Suprapubic skin (tissue), 4 donors: ENCODE results near the gene MBP. TPM values are rescaled to one million over a fixed set of nuclear protein-coding genes. Genes with fewer than 3 reads are reported as not detected.

Source experiments
- DNase-seq, 2 donors: peaks; one replicate each; pipeline ENCODE4 v3.0.0-alpha.2; 2019; ENCODE audit warnings: low spot score in 2 of 2
- H3K27ac ChIP-seq: fragments of 200-600 bp; sonication (generic); one replicate; pipeline ENCODE4 v1.5.1; 2019
- H3K27me3 ChIP-seq: fragments of 200-600 bp; sonication (generic); one replicate; pipeline ENCODE4 v1.5.1; 2019
- H3K36me3 ChIP-seq: fragments of 200-600 bp; sonication (generic); one replicate; pipeline ENCODE4 v1.5.1; 2019
- H3K4me1 ChIP-seq: fragments of 200-600 bp; sonication (generic); one replicate; pipeline ENCODE4 v1.5.1; 2019
- H3K4me3 ChIP-seq: fragments of 200-600 bp; sonication (generic); one replicate; pipeline ENCODE4 v1.5.1; 2019; ENCODE audit warnings: mild to moderate bottlenecking
- H3K9me3 ChIP-seq: fragments of 200-600 bp; sonication (generic); one replicate; pipeline ENCODE4 v1.5.1; 2019
- EP300 ChIP-seq: sonication (generic); formaldehyde crosslinking; IDR thresholded peaks from one replicate; pipeline ENCODE4 v1.6.1; 2017; ENCODE audit warnings: antibody characterized with exemption
- POLR2A ChIP-seq, 2 donors: fragments of 450-650 bp; IDR thresholded peaks; one replicate each; pipeline ENCODE4 v1.6.1; 2017; ENCODE audit warnings: antibody characterized with exemption in 2 of 2, mild to moderate bottlenecking in 2 of 2, moderate library complexity in 2 of 2
- POLR2AphosphoS5 ChIP-seq, 3 donors: sonication (generic); formaldehyde crosslinking; IDR thresholded peaks; one replicate each; pipeline ENCODE4 v1.6.1; 2017; ENCODE audit warnings: antibody characterized with exemption in 3 of 3
- WGBS: methylation state at CpG from one replicate; pipeline ENCODE4 v1.1.5; 2018; 5-methylcytosine and 5-hydroxymethylcytosine counted together
- total RNA-seq, 4 donors: library from RNA; depleted of rRNA; stranded (reverse); fragments of >200 nt; gene quantifications; one replicate each; pipeline ENCODE4 v1.1.0, GENCODE V29; 2016
- TF ChIP-seq, protein P1 (sequence below), 2 donors: fragments of 200-600 bp in 1 of 2; fragments of 450-650 bp in 1 of 2; sonication (generic) in 1 of 2; IDR thresholded peaks; one replicate each; pipeline ENCODE4 v1.5.1; 2016 to 2019; ENCODE audit warnings: antibody characterized with exemption in 2 of 2, mild to moderate bottlenecking in 1 of 2, moderate library complexity in 1 of 2

MBP gene
- total RNA-seq, 4 donors from 2014 or later = 37.0 to 100 (median 69.3) TPM

DNA sequence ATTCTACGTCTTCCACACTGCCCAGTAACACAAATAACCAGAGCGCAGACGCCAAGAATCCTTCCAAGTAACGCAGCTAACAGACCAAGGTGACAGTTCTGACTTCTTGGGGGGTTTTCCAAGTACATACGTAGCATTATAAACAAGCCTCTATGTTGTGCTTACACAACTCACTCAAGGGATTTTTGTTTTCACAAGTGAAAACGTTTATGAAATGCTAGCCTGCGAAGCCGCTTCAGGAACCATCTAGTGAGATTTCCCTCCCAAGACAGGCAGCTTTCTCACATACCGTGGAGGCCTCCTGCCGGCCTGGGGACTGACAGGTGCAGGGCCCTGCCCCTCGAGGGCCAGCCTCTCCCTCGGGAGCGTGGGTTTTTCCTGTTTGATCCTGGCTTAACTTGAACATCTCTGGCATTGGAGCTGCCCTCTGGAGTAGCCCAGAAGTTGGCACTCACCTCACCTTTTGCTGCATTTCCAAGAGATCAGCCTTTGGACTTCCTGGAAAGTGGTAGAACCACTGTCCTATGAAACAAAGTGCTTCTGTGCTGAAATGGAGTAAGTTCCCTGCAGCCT lies 151.1 kb downstream of the MBP start:
- Histone ChIP-seq H3K27me3 (no peaks in the 10 kb centered on the region), H3K36me3 (no peaks in the 10 kb centered on the region), H3K27ac (no peak overlapping the region), H3K4me1 (peaks cover 7% of the 10 kb centered on the region), H3K9me3 (no peaks in the 10 kb centered on the region), H3K4me3 (no peak overlapping the region)
- TF ChIP-seq, protein P1, sequence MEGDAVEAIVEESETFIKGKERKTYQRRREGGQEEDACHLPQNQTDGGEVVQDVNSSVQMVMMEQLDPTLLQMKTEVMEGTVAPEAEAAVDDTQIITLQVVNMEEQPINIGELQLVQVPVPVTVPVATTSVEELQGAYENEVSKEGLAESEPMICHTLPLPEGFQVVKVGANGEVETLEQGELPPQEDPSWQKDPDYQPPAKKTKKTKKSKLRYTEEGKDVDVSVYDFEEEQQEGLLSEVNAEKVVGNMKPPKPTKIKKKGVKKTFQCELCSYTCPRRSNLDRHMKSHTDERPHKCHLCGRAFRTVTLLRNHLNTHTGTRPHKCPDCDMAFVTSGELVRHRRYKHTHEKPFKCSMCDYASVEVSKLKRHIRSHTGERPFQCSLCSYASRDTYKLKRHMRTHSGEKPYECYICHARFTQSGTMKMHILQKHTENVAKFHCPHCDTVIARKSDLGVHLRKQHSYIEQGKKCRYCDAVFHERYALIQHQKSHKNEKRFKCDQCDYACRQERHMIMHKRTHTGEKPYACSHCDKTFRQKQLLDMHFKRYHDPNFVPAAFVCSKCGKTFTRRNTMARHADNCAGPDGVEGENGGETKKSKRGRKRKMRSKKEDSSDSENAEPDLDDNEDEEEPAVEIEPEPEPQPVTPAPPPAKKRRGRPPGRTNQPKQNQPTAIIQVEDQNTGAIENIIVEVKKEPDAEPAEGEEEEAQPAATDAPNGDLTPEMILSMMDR (IDR thresholded peaks at IDR 0.05) = no peak
- TF ChIP-seq POLR2A (IDR thresholded peaks at IDR 0.05) (no peak), EP300 (no peak), POLR2AphosphoS5 (IDR thresholded peaks at IDR 0.05) (no peak)
- WGBS = 75% methylated on average over 13 of the region's 13 CpGs
- no peak for DNase-seq

DNA sequence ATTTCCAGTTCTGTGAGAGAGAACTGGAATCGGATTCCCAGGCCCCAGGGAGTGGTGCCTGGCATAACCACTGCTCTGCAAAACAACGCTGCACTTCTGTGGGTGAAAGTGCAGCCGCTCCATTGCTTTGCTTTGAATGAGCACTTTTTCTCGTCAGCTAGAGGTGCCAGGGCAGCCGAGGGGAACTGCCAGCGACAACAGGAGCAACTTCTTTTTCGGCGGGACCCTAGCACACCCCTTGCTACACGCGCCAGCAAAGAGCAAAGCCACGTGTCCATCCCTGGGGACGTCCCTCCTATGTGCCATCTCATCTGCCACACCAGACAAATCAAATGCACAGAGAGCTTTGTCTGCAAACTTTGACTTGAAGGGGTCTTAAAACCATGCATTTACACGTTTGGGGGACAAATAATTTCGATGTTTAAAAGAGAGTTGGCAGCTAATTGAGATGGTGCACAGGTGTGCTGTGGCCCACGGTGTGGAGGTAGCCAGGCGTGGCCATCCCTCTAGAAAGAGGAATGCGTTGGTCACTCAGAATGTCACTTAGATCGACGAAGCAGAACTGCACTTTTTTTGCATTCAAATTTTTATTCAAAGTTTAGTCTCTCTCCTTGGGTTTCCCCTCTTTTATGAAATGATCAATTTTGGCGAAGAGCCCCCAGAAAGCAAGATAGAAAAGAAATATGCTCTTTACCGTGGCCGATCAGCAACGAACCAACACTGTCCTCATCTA lies 151.8 kb downstream of the MBP start:
- H3K4me3 ChIP-seq = no peak overlapping the region
- no peaks in the 10 kb centered on the region for H3K36me3 ChIP-seq
- WGBS = 84% methylated on average over 23 of the region's 23 CpGs
- H3K4me1 ChIP-seq = peaks cover 7% of the 10 kb centered on the region
- no peaks in the 10 kb centered on the region for H3K27me3 ChIP-seq
- no peaks in the 10 kb centered on the region for H3K9me3 ChIP-seq
- TF ChIP-seq POLR2A (IDR thresholded peaks at IDR 0.05) (no peak), POLR2AphosphoS5 (IDR thresholded peaks at IDR 0.05) (no peak), EP300 (no peak)
- TF ChIP-seq, protein P1 (IDR thresholded peaks at IDR 0.05) = no peak
- H3K27ac ChIP-seq = no peak overlapping the region
- no peak for DNase-seq

DNA sequence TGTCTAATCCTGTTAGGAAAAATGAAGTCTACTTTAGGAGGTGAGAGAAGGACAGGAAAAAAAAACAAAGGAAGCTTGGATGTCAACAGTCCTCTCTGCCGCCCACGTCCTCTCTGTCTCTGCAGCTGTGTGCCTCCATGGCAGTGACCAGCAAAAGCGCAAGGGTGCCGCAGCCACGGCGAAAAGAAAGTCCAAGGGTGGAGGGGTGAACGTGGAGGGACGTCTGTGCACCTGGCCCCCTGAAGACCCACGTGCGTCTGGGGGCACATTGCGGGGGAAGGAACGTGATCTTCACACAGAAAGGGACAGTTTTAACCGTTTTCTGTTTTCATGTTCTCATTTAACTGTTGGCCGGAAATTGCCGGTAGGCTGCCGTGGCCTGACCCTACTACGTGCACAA lies 152.7 kb downstream of the MBP start:
- TF ChIP-seq, protein P1 (IDR thresholded peaks at IDR 0.05) = no peak
- no peak for TF ChIP-seq POLR2AphosphoS5 (IDR thresholded peaks at IDR 0.05)
- no peak for TF ChIP-seq POLR2A (IDR thresholded peaks at IDR 0.05)
- no peak for TF ChIP-seq EP300
- Histone ChIP-seq H3K27me3 (no peaks in the 10 kb centered on the region), H3K4me1 (peaks cover 7% of the 10 kb centered on the region), H3K36me3 (no peaks in the 10 kb centered on the region), H3K9me3 (no peaks in the 10 kb centered on the region), H3K27ac (no peak overlapping the region), H3K4me3 (no peak overlapping the region)
- no peak for DNase-seq
- WGBS = 93% methylated on average over 17 of the region's 17 CpGs

DNA sequence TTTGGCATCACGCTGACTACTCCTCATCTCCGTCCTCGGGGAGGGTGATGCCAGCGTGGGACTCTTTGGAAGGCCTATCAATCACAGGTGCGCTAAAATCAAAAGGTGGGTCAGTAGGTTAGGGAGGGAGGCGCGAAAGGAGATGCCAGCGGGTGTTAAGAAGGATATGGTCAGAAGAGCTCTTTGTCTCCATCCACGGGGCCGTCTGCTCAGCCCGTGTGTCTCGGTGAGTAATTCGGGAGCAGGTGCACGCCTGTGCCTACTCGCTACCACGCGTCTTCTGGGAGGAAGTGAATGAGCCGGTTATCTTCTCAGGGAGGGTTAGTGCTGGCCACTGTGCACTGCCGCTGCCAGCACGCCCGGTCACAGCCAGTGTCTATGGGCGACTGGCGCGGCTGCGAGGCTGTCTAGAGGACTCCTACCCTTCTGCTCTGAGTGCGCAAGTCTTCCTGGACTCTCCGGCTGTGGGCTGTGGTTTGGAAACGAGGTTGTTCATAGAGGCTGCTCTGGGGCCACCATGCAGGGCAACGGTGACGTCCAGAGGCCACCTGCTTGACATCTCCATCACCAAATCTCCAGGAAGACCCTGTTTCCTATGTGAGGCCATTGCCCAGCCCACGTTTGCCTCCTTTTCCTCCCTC lies 153.4 kb downstream of the MBP start:
- H3K4me3 ChIP-seq = no peak overlapping the region
- no peak for DNase-seq
- no peaks in the 10 kb centered on the region for H3K36me3 ChIP-seq
- peaks cover 7% of the 10 kb centered on the region for H3K4me1 ChIP-seq
- WGBS = 95% methylated on average over 31 of the region's 31 CpGs
- H3K27me3 ChIP-seq = no peaks in the 10 kb centered on the region
- TF ChIP-seq, protein P1 (IDR thresholded peaks at IDR 0.05) = no peak
- TF ChIP-seq EP300 = no peak
- no peak for TF ChIP-seq POLR2AphosphoS5 (IDR thresholded peaks at IDR 0.05)
- no peak for TF ChIP-seq POLR2A (IDR thresholded peaks at IDR 0.05)
- no peaks in the 10 kb centered on the region for H3K9me3 ChIP-seq
- no peak overlapping the region for H3K27ac ChIP-seq

DNA sequence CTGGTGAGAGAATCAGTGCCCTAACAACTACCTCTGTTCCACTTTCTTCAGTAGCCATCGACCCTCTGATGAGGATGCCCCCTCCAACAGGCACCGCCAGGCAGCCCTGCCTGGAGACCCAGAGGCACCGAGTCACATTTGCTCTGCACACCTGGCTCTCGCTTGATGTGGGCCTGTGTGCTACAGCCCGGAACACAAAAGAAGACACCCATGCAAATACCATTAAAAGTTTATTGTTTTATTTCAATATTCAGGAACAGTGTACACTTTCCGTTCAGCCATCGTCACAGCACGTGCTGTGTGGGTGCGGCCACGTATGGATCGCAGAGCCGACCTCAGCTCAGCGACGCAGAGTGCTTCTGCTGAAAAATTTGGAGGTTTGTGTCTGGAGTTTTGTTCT lies 154.0 kb downstream of the MBP start:
- Histone ChIP-seq H3K36me3 (no peaks in the 10 kb centered on the region), H3K27ac (no peak overlapping the region), H3K27me3 (no peaks in the 10 kb centered on the region), H3K9me3 (no peaks in the 10 kb centered on the region), H3K4me3 (no peak overlapping the region), H3K4me1 (peaks cover 7% of the 10 kb centered on the region)
- TF ChIP-seq, protein P1 (IDR thresholded peaks at IDR 0.05) = no peak
- TF ChIP-seq EP300 (no peak), POLR2AphosphoS5 (IDR thresholded peaks at IDR 0.05) (no peak), POLR2A (IDR thresholded peaks at IDR 0.05) (no peak)
- 96% methylated on average over 14 of the region's 14 CpGs for WGBS
- no peak for DNase-seq
